Testis (tissue), 3 donors: ENCODE data around the gene NIPBL. TPM values are rescaled to one million over a fixed set of nuclear protein-coding genes. Genes with fewer than 3 reads are reported as not detected.
A peak's percentile ranks its signal among the peaks of the same experiment; 100 is the strongest.

ENCODE experiments used
- DNase-seq: peaks from one replicate; pipeline ENCODE4 v3.0.0-alpha.2; 2019
- H3K27ac ChIP-seq, 2 donors: fragments of 200-600 bp; sonication (generic); one replicate each; pipeline ENCODE4 v1.5.1; 2019
- H3K27me3 ChIP-seq: fragments of 200-600 bp; sonication (generic); one replicate; pipeline ENCODE4 v1.5.1; 2019
- H3K36me3 ChIP-seq: fragments of 200-600 bp; sonication (generic); one replicate; pipeline ENCODE4 v1.5.1; 2017; ENCODE audit warnings: low read depth; ENCODE audit errors: missing control alignments
- H3K4me1 ChIP-seq: fragments of 200-600 bp; sonication (generic); one replicate; pipeline ENCODE4 v1.5.1; 2019
- H3K4me3 ChIP-seq, 2 donors: fragments of 200-600 bp; sonication (generic); one replicate each; pipeline ENCODE4 v1.5.1; 2017 to 2019
- H3K9me3 ChIP-seq: fragments of 200-600 bp; sonication (generic); one replicate; pipeline ENCODE4 v1.5.1; 2017
- POLR2A ChIP-seq: fragments of 450-650 bp; IDR thresholded peaks from one replicate; pipeline ENCODE4 v1.6.1; 2017; ENCODE audit warnings: antibody characterized with exemption, mild to moderate bottlenecking, moderate library complexity
- WGBS, 2 donors: methylation state at CpG; one replicate each; pipeline ENCODE4 v1.1.5; 2018; 5-methylcytosine and 5-hydroxymethylcytosine counted together
- intact Hi-C: fragments of 100-400 bp; cut with DNase I; formaldehyde crosslinking; loops from one replicate; pipeline ENCODE4 v1.15.1; 2023; ENCODE audit warnings: low total_unique reads
- polyA plus RNA-seq: library from polyadenylated mRNA; stranded (reverse); fragments of 350-450 nt; fragmentation: Illumina TruSeq; extraction: RNeasy Lipid Tissue Mini Kit (QIAGEN cat#74804); gene quantifications from one replicate; pipeline ENCODE4 v1.2.3, GENCODE V29; 2014; ENCODE audit warnings: low read depth, low replicate concordance; ENCODE audit not compliant: insufficient read depth
- total RNA-seq, 2 donors: library from RNA; depleted of rRNA; stranded (reverse); fragments of >200 nt; gene quantifications; one replicate each; pipeline ENCODE4 v1.2.3, GENCODE V29; 2016
- TF ChIP-seq, protein P1 (sequence below), 3 experiments: fragments of 450-650 bp in 2 of 3; fragments of 200-600 bp in 1 of 3; sonication (generic) in 1 of 3; IDR thresholded peaks; one replicate each; pipeline ENCODE4 v1.5.1; 2016 to 2019; ENCODE audit warnings: antibody characterized with exemption in 3 of 3, mild to moderate bottlenecking in 2 of 3, moderate library complexity in 1 of 3

Gene NIPBL
- total and polyA plus RNA-seq, 3 donors from 2014 or later: 13.8 to 80.2 (median 76.6) TPM

GRCh38 chr5:36878392-36879082 is 2.0 kb downstream of the NIPBL start:
- intact Hi-C loops: no loop called here
- WGBS, 2 donors: 1% methylated on average over 16 of the region's 16 CpGs
- Histone ChIP-seq H3K4me3 (peak overlapping the region; percentile 90 to 94), H3K4me1 (peaks cover 12% of the 10 kb centered on the region), H3K36me3 (no peaks in the 10 kb centered on the region), H3K9me3 (no peaks in the 10 kb centered on the region), H3K27me3 (no peaks in the 10 kb centered on the region), H3K27ac (peak overlapping the region; percentile 99)
- TF ChIP-seq, protein P1, sequence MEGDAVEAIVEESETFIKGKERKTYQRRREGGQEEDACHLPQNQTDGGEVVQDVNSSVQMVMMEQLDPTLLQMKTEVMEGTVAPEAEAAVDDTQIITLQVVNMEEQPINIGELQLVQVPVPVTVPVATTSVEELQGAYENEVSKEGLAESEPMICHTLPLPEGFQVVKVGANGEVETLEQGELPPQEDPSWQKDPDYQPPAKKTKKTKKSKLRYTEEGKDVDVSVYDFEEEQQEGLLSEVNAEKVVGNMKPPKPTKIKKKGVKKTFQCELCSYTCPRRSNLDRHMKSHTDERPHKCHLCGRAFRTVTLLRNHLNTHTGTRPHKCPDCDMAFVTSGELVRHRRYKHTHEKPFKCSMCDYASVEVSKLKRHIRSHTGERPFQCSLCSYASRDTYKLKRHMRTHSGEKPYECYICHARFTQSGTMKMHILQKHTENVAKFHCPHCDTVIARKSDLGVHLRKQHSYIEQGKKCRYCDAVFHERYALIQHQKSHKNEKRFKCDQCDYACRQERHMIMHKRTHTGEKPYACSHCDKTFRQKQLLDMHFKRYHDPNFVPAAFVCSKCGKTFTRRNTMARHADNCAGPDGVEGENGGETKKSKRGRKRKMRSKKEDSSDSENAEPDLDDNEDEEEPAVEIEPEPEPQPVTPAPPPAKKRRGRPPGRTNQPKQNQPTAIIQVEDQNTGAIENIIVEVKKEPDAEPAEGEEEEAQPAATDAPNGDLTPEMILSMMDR (IDR thresholded peaks at IDR 0.05): no peak
- no peak for TF ChIP-seq POLR2A
- peak; percentile 73 for DNase-seq

- 18 to 19% methylated on average over 2 of the region's 2 CpGs for whole genome bisulfite sequencing, 2 donors
- Histone ChIP-seq H3K4me1 (peaks cover 12% of the 10 kb centered on the region), H3K27ac (peak overlapping the region; percentile 99)
These were observed 2.9 kb downstream of the NIPBL start for GRCh38 chr5:36879274-36880033.

DNA sequence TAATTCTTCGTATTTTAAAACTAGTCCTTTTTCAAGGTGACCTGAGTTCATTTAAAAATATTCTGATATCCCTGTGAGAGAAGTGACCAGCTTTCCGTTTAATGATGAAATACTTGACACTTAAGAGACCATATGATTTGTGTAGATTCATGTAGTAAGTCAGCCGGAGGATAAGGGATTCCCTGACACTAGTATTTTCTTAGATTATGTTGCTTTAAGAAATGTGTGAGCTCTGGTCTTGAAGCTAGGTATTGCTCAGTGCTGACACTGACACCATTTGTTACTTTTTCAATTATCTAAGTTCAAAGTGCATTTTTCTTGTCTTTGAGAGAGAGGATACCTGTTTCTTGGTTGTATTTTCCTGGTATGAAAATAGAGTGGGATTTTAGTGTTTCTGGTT is 4.2 kb downstream of the NIPBL start:
- Histone ChIP-seq H3K4me1 (peaks cover 12% of the 10 kb centered on the region), H3K4me3 (no peak overlapping the region), H3K9me3 (no peaks in the 10 kb centered on the region), H3K27ac (peak overlapping the region in 1 of 2 donors; percentile 99), H3K27me3 (no peaks in the 10 kb centered on the region), H3K36me3 (no peaks in the 10 kb centered on the region)
- no peak for TF ChIP-seq POLR2A
- TF ChIP-seq, protein P1 (IDR thresholded peaks at IDR 0.05): no peak
- 34 to 38% methylated on average over 3 of the region's 3 CpGs for WGBS, 2 donors
- intact Hi-C loops: no loop called here
- DNase-seq: no peak

More at GRCh38 chr5:36879274-36880033, 2.9 kb downstream of the NIPBL start:
- intact Hi-C loops: no loop called here
- DNase-seq: no peak
- H3K9me3 ChIP-seq: no peaks in the 10 kb centered on the region
- no peaks in the 10 kb centered on the region for H3K27me3 ChIP-seq
- peak overlapping the region in 1 of 2 donors; percentile 94 for H3K4me3 ChIP-seq
- TF ChIP-seq, protein P1 (IDR thresholded peaks at IDR 0.05): no peak
- TF ChIP-seq POLR2A: no peak
- H3K36me3 ChIP-seq: no peaks in the 10 kb centered on the region

DNA sequence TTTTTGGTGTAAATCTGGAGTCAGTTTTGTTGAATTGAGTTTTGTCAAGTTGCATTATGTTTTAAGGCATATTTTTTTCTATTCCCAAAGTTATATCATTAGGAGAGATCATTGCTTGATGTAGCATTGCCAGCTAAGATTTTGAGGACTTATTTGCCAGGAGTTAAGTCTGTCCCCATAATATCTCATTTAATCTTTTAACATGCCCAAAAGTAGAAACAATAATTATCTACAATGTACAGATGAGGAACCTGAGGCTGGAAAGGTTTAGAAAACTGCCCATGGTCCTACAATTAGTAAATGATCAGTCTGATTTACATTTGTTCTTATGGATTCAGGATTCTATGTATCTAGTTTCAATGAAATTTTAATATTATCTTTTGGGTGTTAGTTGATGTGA is 4.7 kb downstream of the NIPBL start:
- Histone ChIP-seq H3K9me3 (no peaks in the 10 kb centered on the region), H3K27ac (peak overlapping the region in 1 of 2 donors; percentile 99), H3K36me3 (no peaks in the 10 kb centered on the region), H3K4me1 (peaks cover 12% of the 10 kb centered on the region), H3K4me3 (no peak overlapping the region), H3K27me3 (no peaks in the 10 kb centered on the region)
- intact Hi-C loops: no loop called here
- no peak for DNase-seq
- TF ChIP-seq, protein P1 (IDR thresholded peaks at IDR 0.05): no peak
- no peak for TF ChIP-seq POLR2A
